ENCODE data around the gene SATB1.

DNA sequence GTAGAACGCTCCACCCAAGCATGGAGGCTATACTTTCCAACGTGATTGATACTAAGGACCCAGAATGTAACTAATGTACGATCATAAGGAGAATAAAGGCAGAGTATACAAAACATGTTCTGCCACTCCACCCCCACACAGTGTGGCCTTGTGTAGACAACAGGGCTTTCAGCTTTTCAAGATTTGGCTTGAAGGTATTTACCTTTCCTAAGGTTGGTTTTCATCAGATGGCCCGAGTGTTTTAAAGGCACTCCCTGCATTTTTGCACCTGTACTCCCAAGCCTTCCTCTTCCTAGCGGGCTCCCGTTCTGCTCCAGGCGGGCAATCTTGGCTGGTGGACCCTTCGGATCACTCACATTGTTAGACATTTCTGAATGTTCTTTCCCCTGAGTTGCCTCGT is 4.6 kb downstream of the SATB1 start:
- TF ChIP-seq, protein P1, sequence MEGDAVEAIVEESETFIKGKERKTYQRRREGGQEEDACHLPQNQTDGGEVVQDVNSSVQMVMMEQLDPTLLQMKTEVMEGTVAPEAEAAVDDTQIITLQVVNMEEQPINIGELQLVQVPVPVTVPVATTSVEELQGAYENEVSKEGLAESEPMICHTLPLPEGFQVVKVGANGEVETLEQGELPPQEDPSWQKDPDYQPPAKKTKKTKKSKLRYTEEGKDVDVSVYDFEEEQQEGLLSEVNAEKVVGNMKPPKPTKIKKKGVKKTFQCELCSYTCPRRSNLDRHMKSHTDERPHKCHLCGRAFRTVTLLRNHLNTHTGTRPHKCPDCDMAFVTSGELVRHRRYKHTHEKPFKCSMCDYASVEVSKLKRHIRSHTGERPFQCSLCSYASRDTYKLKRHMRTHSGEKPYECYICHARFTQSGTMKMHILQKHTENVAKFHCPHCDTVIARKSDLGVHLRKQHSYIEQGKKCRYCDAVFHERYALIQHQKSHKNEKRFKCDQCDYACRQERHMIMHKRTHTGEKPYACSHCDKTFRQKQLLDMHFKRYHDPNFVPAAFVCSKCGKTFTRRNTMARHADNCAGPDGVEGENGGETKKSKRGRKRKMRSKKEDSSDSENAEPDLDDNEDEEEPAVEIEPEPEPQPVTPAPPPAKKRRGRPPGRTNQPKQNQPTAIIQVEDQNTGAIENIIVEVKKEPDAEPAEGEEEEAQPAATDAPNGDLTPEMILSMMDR (IDR thresholded peaks at IDR 0.05; ENCODE audit: low read depth, low read length), result no peak
- no peak for TF ChIP-seq EZH2phosphoT487 (IDR thresholded peaks at IDR 0.05; ENCODE audit: low read depth)
